Activated CD4-positive, alpha-beta T cell treated with anti-CD3 and anti-CD28 coated beads for 4 hours (primary cell): Measurements from ENCODE around the gene PPP1R3C.

ENCODE experiments used
- DNase-seq, 2 donors: peaks; one replicate each; pipeline ENCODE4 v3.0.0-alpha.2; 2020

The PPP1R3C gene

GRCh38 chr10:91629715-91630549, 2.9 kb downstream of the PPP1R3C start:
- no peak for DNase-seq

- DNase-seq, result no peak
Measured at GRCh38 chr10:91628383-91628782, 4.5 kb downstream of the PPP1R3C start.

- DNase-seq, result no peak
Measured at GRCh38 chr10:91627344-91628102, 5.3 kb downstream of the PPP1R3C start.

GRCh38 chr10:91626936-91627335, 5.9 kb downstream of the PPP1R3C start:
- no peak for DNase-seq

GRCh38 chr10:91624633-91625032, 8.2 kb downstream of the PPP1R3C start:
- no peak for DNase-seq

- no peak for DNase-seq
Measured at GRCh38 chr10:91622601-91623000, 10.3 kb downstream of the PPP1R3C start.

- DNase-seq, result no peak
Measured at GRCh38 chr10:91621483-91622113, 11.3 kb downstream of the PPP1R3C start.

GRCh38 chr10:91617072-91617609, 15.7 kb downstream of the PPP1R3C start:
- DNase-seq, result no peak

GRCh38 chr10:91616137-91616536, 16.7 kb downstream of the PPP1R3C start:
- no peak for DNase-seq

GRCh38 chr10:91614225-91614624, 18.6 kb downstream of the PPP1R3C start:
- no peak for DNase-seq

GRCh38 chr10:91613411-91614187, 19.3 kb downstream of the PPP1R3C start:
- DNase-seq, result no peak

GRCh38 chr10:91610919-91611318, 22.0 kb downstream of the PPP1R3C start:
- DNase-seq, result no peak

GRCh38 chr10:91610444-91610843, 22.4 kb downstream of the PPP1R3C start:
- DNase-seq, result no peak

- no peak for DNase-seq
Measured at GRCh38 chr10:91607646-91608403, 25.0 kb downstream of the PPP1R3C start.

- DNase-seq, result no peak
Measured at GRCh38 chr10:91605968-91606367, 26.9 kb downstream of the PPP1R3C start.

GRCh38 chr10:91604553-91605534, 28.0 kb downstream of the PPP1R3C start:
- no peak for DNase-seq

GRCh38 chr10:91603931-91604331, 28.9 kb downstream of the PPP1R3C start:
- DNase-seq, result no peak

GRCh38 chr10:91602868-91603568, 29.9 kb downstream of the PPP1R3C start:
- no peak for DNase-seq

- no peak for DNase-seq
Measured at GRCh38 chr10:91602449-91602848, 30.4 kb downstream of the PPP1R3C start.

- DNase-seq, result no peak
Measured at GRCh38 chr10:91601212-91601611, 31.7 kb downstream of the PPP1R3C start.
